Measurements from ENCODE around the gene PNPLA5. TPM values are rescaled to one million over a fixed set of nuclear protein-coding genes. Genes with fewer than 3 reads are reported as not detected.

Gene PNPLA5
- total RNA-seq, 2 experiments from 2014 or later: not detected

DNA sequence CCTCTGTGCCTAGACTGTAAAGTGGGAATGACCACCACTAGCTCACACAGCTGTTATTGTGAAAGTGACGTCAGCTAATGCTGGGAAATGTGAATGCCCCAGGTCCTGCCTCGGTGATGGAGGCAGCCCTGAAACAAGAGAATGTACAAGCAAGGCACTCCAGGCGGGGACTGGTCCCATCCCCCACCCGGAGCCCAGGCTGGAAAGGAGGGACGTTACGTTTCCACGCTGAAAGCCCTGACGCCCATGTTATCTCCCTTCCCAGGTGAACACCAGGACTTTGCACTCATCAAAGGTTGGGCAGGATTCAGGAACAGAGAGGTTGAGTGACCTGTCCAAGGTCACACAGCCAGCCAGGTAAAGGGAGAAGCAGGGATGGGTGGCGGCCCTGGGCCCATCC, 30.3 kb downstream of the PNPLA5 start:
- Mint-ChIP-seq H3K4me3 (no peak overlapping the region), H3K9me3 (peaks cover 5% of the 10 kb centered on the region), H3K4me1 (ENCODE audit: low read depth) (no peaks in the 10 kb centered on the region), H3K36me3 (ENCODE audit: low read depth) (no peaks in the 10 kb centered on the region), H3K27me3 (peaks cover 87% of the 10 kb centered on the region), H3K27ac (no peak overlapping the region)
- no peak overlapping the region for H3K27ac ChIP-seq (ENCODE audit: low read depth in 1 of 2, low read length in 2 of 2)
- POLR2A ChIA-PET: no interaction called here
- CTCF ChIA-PET: no interaction called here
- no peak overlapping the region for H3K4me3 ChIP-seq (ENCODE audit: low read length)
- peaks cover 4 to 13% of the 10 kb centered on the region in 2 experiments for H3K9me3 ChIP-seq (ENCODE audit: control insufficient read depth in 1 of 2, insufficient read depth in 1 of 2, low read length in 2 of 2)
- intact Hi-C loops (cut with DNase I, micrococcal nuclease): no loop called here
- DNase-seq (peak in 1 of 14 experiments; percentile 4), ATAC-seq (ENCODE audit: poor library complexity) (no peak)
- no peaks in the 10 kb centered on the region for H3K4me1 ChIP-seq (ENCODE audit: insufficient read depth, low read length)
- TF ChIP-seq CTCF (IDR thresholded peaks at IDR 0.05): no peak
- peaks cover 35 to 51% of the 10 kb centered on the region in 2 experiments for H3K27me3 ChIP-seq (ENCODE audit: control insufficient read depth in 1 of 2, insufficient read depth in 2 of 2, low read length in 2 of 2)
- no peaks in the 10 kb centered on the region for H3K36me3 ChIP-seq (ENCODE audit: insufficient read depth, low read length)

- POLR2A ChIA-PET: no interaction called here
- Histone ChIP-seq H3K27ac (ENCODE audit: low read depth in 1 of 2, low read length in 2 of 2) (no peak overlapping the region), H3K27me3 (ENCODE audit: control insufficient read depth in 1 of 2, insufficient read depth in 2 of 2, low read length in 2 of 2) (peaks cover 37 to 51% of the 10 kb centered on the region in 2 experiments), H3K36me3 (ENCODE audit: insufficient read depth, low read length) (no peaks in the 10 kb centered on the region), H3K4me1 (ENCODE audit: insufficient read depth, low read length) (no peaks in the 10 kb centered on the region), H3K4me3 (ENCODE audit: low read length) (no peak overlapping the region), H3K9me3 (ENCODE audit: control insufficient read depth in 1 of 2, insufficient read depth in 1 of 2, low read length in 2 of 2) (peaks cover 4 to 13% of the 10 kb centered on the region in 2 experiments)
- Mint-ChIP-seq H3K27me3 (peaks cover 86% of the 10 kb centered on the region), H3K4me3 (no peak overlapping the region), H3K27ac (no peak overlapping the region), H3K9me3 (peaks cover 5% of the 10 kb centered on the region), H3K36me3 (ENCODE audit: low read depth) (no peaks in the 10 kb centered on the region), H3K4me1 (ENCODE audit: low read depth) (no peaks in the 10 kb centered on the region)
- no peak for TF ChIP-seq CTCF (IDR thresholded peaks at IDR 0.05)
- intact Hi-C loops (cut with DNase I, micrococcal nuclease): no loop called here
- CTCF ChIA-PET: no interaction called here
- no peak for ATAC-seq (ENCODE audit: poor library complexity)
- DNase-seq: no peak
Observed at GRCh38 chr22:43860831-43861230, 31.0 kb downstream of the PNPLA5 start.

DNA sequence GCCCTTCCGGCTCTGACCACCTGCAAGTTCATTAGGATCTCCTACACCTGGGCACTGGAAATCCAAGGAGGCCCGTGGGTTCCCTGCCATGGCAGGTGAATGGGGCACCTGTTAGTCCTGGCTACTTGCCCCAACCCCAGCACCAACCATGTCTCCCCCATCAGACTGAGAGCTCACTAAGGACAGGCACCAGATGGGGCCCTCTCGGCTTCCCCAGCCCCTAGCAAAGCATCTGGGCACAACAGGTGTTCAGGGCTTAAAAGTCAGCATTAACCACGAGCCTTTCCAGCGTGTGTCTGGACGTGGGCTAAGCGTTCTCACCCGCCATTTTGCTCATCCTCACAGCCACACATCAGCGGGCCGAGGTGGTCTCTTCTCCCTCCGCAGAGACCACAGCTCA, 31.7 kb downstream of the PNPLA5 start:
- ATAC-seq (ENCODE audit: poor library complexity) (no peak), DNase-seq (no peak)
- intact Hi-C loops (cut with DNase I, micrococcal nuclease): no loop called here
- Histone ChIP-seq H3K4me1 (ENCODE audit: insufficient read depth, low read length) (no peaks in the 10 kb centered on the region), H3K9me3 (ENCODE audit: control insufficient read depth in 1 of 2, insufficient read depth in 1 of 2, low read length in 2 of 2) (peaks cover 4 to 20% of the 10 kb centered on the region in 2 experiments), H3K27me3 (ENCODE audit: control insufficient read depth in 1 of 2, insufficient read depth in 2 of 2, low read length in 2 of 2) (peaks cover 41 to 46% of the 10 kb centered on the region in 2 experiments), H3K27ac (ENCODE audit: low read depth in 1 of 2, low read length in 2 of 2) (no peak overlapping the region), H3K36me3 (ENCODE audit: insufficient read depth, low read length) (no peaks in the 10 kb centered on the region), H3K4me3 (ENCODE audit: low read length) (no peak overlapping the region)
- ChIA-PET CTCF (no interaction called here), POLR2A (no interaction called here)
- Mint-ChIP-seq H3K4me3 (no peak overlapping the region), H3K27ac (no peak overlapping the region), H3K36me3 (ENCODE audit: low read depth) (no peaks in the 10 kb centered on the region), H3K27me3 (peaks cover 84% of the 10 kb centered on the region), H3K9me3 (peaks cover 5% of the 10 kb centered on the region), H3K4me1 (ENCODE audit: low read depth) (no peaks in the 10 kb centered on the region)
- TF ChIP-seq CTCF (IDR thresholded peaks at IDR 0.05): no peak
